Progenitor cell of endocrine pancreas (in vitro differentiated cells): ENCODE data around the gene RNMT. TPM values are rescaled to one million over a fixed set of nuclear protein-coding genes. Genes with fewer than 3 reads are reported as not detected.

Experiments
- DNase-seq: peaks from one replicate; pipeline ENCODE4 v3.0.0; 2021; ENCODE audit warnings: low spot score; ENCODE audit not compliant: unreplicated experiment
- H3K27ac Mint-ChIP-seq: 2 replicates; pipeline ENCODE4 v1.8.0; 2021; ENCODE audit warnings: mild to moderate bottlenecking, moderate library complexity, mixed read lengths
- H3K27me3 Mint-ChIP-seq: 2 replicates; pipeline ENCODE4 v1.8.0; 2021; ENCODE audit warnings: mixed read lengths
- H3K36me3 Mint-ChIP-seq: 2 replicates; pipeline ENCODE4 v1.8.0; 2022; ENCODE audit warnings: mixed read lengths; ENCODE audit not compliant: insufficient read depth
- H3K4me1 Mint-ChIP-seq: 2 replicates; pipeline ENCODE4 v1.8.0; 2021; ENCODE audit warnings: low read depth, mixed read lengths
- H3K4me3 Mint-ChIP-seq: 2 replicates; pipeline ENCODE4 v1.8.0; 2021; ENCODE audit warnings: low read depth, mild to moderate bottlenecking, moderate library complexity, mixed read lengths
- H3K9me3 Mint-ChIP-seq: 2 replicates; pipeline ENCODE4 v1.8.0; 2021; ENCODE audit warnings: low read depth, mixed read lengths
- CTCF ChIP-seq: fragments of 200-600 bp; sonication (generic); IDR thresholded peaks from one replicate; pipeline ENCODE4 v1.5.0; 2021; ENCODE audit warnings: antibody characterized with exemption, mild to moderate bottlenecking; ENCODE audit not compliant: unreplicated experiment
- total RNA-seq: library from RNA; stranded (reverse); gene quantifications from 2 replicates; pipeline ENCODE4 v1.2.1, GENCODE V29; 2021

Gene RNMT
- total RNA-seq, 1 donor from 2014 or later = 47.6 TPM

- no peak for DNase-seq
- TF ChIP-seq CTCF = no peak
- no peak overlapping the region for H3K27ac Mint-ChIP-seq
- peaks cover 4% of the 10 kb centered on the region for H3K4me1 Mint-ChIP-seq
- H3K36me3 Mint-ChIP-seq = no peaks in the 10 kb centered on the region
- no peak overlapping the region for H3K4me3 Mint-ChIP-seq
- no peaks in the 10 kb centered on the region for H3K27me3 Mint-ChIP-seq
- no peaks in the 10 kb centered on the region for H3K9me3 Mint-ChIP-seq
These were observed 6.3 kb upstream of the RNMT start for GRCh38 chr18:13720123-13720522.

GRCh38 chr18:13720847-13721246, 5.6 kb upstream of the RNMT start:
- peaks cover 10% of the 10 kb centered on the region for H3K4me1 Mint-ChIP-seq
- no peak overlapping the region for H3K27ac Mint-ChIP-seq
- H3K27me3 Mint-ChIP-seq = no peaks in the 10 kb centered on the region
- no peak for DNase-seq
- H3K4me3 Mint-ChIP-seq = no peak overlapping the region
- no peaks in the 10 kb centered on the region for H3K36me3 Mint-ChIP-seq
- TF ChIP-seq CTCF = no peak
- H3K9me3 Mint-ChIP-seq = no peaks in the 10 kb centered on the region

GRCh38 chr18:13725566-13726231, 774 bp upstream of the RNMT start:
- no peaks in the 10 kb centered on the region for H3K9me3 Mint-ChIP-seq
- no peaks in the 10 kb centered on the region for H3K27me3 Mint-ChIP-seq

GRCh38 chr18:13726972-13727331, 479 bp downstream of the RNMT start:
- H3K9me3 Mint-ChIP-seq = no peaks in the 10 kb centered on the region
- DNase-seq = peak; percentile 43
- H3K36me3 Mint-ChIP-seq = peaks cover 2% of the 10 kb centered on the region
- no peaks in the 10 kb centered on the region for H3K27me3 Mint-ChIP-seq
- peak overlapping the region; percentile 99 for H3K27ac Mint-ChIP-seq
- TF ChIP-seq CTCF = no peak
- peak overlapping the region; percentile 95 for H3K4me3 Mint-ChIP-seq
- peaks cover 21% of the 10 kb centered on the region for H3K4me1 Mint-ChIP-seq

More at GRCh38 chr18:13725566-13726231, 774 bp upstream of the RNMT start:
- H3K4me3 Mint-ChIP-seq = peak overlapping the region; percentile 95
- DNase-seq = no peak
- TF ChIP-seq CTCF = no peak
- peak overlapping the region; percentile 89 for H3K27ac Mint-ChIP-seq
- peaks cover 25% of the 10 kb centered on the region for H3K4me1 Mint-ChIP-seq
- H3K36me3 Mint-ChIP-seq = no peaks in the 10 kb centered on the region

- Mint-ChIP-seq H3K27me3 (no peaks in the 10 kb centered on the region), H3K27ac (no peak overlapping the region), H3K9me3 (no peaks in the 10 kb centered on the region), H3K36me3 (peaks cover 6% of the 10 kb centered on the region), H3K4me3 (no peak overlapping the region), H3K4me1 (peaks cover 17% of the 10 kb centered on the region)
- no peak for TF ChIP-seq CTCF
- no peak for DNase-seq
These were observed 4.0 kb downstream of the RNMT start for GRCh38 chr18:13730481-13730880.
